HCEC 1CT (cell line): ENCODE results near the gene SP110.
A peak's percentile ranks its signal among the peaks of the same experiment; 100 is the strongest.

Source experiments
- DNase-seq: peaks from one replicate; pipeline ENCODE4 v3.0.0-alpha.2; 2017

Gene SP110

GRCh38 chr2:230166557-230167170 lies 53.1 kb downstream of the SP110 start:
- no peak for DNase-seq

DNA sequence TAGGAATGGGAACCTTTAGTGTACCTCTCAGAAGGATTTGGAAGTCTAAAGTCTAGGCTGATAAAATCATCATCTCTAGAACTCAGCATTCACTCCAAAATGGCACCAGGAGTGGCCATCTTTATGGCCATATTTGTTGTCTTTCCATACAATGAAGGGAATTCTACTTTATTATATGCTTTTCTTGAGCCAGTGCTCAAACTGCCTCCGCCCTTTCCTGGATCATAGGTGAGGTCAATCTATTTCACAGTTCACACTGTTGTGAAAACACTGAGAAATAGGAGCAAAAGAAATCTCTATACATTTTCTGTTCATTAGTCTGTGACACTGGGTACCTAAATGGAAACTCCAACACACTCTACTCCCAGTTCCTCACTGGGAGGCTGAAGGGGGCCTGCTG lies 55.6 kb downstream of the SP110 start:
- DNase-seq = no peak

GRCh38 chr2:230162981-230163380 lies 56.8 kb downstream of the SP110 start:
- DNase-seq = no peak

GRCh38 chr2:230161184-230161583 lies 58.6 kb downstream of the SP110 start:
- peak; percentile 30 for DNase-seq

DNA sequence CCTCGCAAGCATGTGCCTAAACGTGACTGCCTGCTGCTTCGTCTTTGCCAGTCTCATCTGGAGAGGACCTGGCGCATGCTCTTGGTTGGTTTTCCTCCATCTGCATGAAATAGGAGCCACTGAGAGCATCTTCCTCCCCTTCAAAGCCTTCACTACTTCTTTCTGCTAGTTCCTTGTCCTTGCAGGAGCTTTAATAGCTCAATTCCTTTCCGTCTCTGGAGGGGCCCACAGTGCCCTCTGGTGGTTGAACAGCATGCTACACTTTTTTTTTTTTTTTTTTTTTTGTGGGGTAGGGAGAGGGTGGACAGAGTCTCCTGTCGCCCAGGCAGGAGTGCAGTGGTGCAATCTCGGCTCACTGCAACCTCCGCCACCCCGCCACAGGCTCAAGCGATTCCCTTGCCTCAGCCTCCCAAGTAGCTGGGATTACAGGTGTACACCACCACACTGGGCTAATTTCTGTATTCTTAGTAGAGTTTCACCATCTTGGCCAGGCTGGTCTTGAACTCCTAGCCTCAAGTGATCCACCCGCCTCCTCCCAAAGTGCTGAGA lies 59.6 kb downstream of the SP110 start:
- DNase-seq = peak; percentile 32

- no peak for DNase-seq
Observed at GRCh38 chr2:230158468-230158867, 61.3 kb downstream of the SP110 start.

DNA sequence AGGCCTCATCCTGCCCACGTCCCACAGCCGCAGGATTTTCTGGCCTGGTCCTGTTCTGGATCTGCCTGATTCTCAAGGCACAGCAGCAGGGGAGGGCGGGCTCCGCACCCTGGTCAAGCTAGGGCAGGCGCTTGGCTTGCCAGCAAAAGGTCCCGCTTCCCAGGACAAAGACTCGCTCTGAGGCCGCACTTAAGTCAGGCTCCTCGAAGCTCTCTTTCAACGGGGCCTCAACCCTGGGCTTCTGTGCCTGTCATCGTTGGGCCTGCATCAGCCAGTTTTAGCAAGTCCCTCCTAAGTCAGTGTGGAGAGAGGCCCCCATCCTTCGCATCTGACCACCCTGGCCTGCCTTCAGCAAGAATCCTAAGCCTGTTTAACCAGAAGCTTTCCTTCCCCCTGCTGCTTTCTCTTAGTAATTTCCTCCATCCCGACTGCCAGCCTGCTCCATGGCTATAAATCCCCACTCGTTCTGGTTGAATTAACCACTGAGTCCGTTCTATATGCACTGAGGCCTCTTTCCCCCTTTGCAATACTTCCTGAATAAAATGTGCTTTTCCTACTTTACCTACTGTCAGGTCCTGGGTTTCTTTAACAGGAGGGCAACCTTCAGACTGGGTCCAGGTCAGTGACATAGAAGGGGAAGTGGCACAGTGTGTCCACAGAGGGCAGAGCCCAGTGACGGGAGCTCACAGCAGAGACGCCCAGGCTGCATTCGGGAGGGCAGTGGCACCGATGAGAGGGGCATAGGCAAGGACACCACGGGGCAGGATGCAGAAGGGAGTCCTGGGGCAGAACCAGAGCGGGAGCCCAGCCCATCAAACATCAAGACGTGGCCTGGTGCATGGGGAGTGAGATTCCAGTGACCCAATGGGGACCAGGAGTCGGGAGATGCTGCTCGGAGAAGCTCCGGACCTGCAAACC lies 62.7 kb downstream of the SP110 start:
- no peak for DNase-seq

- DNase-seq = no peak
Observed at GRCh38 chr2:230155359-230155758, 64.4 kb downstream of the SP110 start.

DNA sequence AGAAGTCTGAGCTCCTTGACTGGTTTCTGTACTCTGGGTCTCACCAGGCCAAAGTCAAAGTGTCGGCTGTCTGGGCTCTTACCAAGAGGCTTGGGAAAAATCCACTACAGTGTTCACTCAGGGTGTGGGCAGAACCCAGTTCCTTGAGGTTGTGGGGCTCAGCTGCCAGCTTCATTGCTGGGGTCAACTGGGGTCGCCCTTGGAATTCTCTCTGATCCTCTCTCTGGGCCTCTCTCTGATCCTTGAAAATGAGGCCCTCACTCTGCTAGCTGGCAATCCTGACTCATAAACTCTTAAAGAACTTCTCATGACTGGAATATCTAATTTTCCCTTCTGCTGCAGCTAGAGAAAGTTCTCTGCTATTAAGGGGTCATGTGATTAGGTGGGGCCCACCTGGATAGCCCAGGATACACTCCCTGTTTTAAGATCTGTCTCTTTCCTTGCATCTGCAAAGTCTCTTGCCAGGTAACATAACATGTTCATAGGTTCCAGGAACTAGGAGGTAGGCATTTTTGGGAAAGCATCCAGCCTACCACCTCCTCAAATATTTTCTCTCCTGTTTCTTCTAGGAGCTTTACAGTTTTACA lies 66.3 kb downstream of the SP110 start:
- DNase-seq = no peak

GRCh38 chr2:230152334-230152733 lies 67.5 kb downstream of the SP110 start:
- no peak for DNase-seq

GRCh38 chr2:230144355-230144754 lies 75.4 kb downstream of the SP110 start:
- DNase-seq = no peak

GRCh38 chr2:230140667-230141066 lies 79.1 kb downstream of the SP110 start:
- DNase-seq = no peak

DNA sequence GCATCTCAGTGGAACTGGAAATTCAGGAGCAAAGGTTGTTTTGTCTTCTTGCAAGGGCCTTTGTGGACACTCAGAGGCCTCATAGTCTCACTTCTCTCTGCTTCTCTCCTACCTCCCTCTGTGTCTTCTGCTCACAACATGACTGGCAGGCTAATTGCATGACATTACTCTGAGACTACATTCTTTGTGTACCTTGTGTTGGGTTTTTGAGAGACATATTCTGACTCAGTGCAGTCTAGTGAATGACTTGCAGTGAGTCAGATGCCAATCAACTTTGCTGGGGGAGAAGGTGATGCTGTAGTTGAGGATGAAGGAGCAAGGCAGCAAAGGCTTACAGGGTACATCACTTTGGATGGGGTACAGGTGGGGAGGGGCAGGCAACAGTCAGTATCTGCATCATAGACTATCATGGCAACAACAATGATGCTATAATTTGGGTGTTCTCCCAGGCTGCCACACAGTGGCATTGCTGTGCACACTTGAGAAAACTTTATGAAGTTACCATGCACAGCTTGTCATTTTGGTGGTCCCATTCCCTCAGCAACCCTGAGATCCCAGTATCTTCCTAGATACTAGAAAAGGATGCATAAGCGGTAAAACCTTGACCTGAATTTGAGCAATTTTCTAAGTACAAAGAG lies 81.8 kb downstream of the SP110 start:
- DNase-seq = peak; percentile 66

GRCh38 chr2:230135130-230135525 lies 84.7 kb downstream of the SP110 start:
- DNase-seq = no peak

DNA sequence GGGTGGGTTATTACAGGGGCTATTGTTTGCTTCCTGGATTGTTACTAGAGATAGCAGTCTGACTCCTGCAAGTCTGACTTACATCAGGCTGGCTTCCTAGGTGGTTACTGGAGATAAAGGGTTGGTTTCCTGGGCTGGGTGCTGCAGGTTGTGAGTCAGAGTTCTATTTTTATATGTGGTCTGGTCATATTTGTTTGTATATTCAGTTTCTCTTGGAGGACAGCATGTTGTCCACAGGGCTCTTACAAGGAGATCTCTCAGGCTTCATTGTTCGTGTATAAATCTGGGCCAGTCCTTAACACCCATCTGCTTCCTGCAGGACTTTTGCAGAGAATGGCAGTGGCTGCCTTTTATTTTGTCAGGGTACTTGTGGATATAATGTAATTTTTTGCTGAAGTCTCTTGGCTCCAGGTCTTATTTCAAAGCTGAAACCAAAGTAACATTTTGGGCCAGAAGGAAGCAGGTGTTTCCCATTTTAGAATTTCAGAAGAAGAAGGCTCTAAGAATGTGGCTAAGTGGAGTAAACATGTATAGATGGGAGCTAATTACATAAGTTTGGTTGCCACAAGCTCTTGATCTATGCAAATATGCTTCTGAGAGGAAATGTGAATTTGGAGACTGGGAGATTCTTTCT lies 85.2 kb downstream of the SP110 start:
- DNase-seq = peak; percentile 88

DNA sequence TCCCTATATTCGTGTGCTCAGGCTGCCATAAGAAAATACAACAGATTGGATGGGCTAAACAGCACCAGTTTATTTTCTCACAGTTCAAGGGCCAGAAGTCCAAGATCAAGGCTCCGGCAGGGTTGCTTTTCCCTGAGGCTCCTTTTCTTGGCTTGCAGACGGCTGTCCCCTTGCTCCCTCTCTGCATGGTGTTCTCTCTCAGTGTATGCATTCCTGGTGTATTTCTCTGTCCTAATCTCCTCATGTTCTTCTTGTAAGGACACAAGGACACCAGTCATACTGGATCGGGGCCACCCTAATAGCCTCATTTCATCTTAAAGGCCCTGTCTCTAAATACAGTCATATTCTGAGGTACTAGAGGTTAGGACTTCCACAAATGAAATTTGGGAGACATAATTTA lies 88.4 kb downstream of the SP110 start:
- DNase-seq = no peak

GRCh38 chr2:230130668-230131364 lies 89.0 kb downstream of the SP110 start:
- DNase-seq = peak; percentile 95

DNA sequence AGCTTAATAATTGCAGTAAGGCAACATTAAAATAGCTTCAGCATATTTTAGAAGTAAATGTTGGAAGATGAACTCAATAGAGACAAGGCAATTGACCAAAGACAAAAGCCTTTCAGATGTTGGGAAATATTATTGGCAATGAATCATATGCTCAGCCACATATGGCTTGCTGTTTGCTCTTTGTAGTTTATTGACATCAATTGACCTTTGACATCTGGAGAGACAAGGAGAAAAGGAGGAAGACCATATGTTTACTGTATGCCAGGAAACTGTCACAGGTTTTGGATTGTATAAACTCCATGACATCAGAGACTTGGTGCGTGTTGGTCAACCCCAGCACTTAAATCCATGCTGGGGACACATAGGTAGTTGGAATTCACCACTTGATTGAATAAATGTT lies 90.4 kb downstream of the SP110 start:
- DNase-seq = peak; percentile 52

DNA sequence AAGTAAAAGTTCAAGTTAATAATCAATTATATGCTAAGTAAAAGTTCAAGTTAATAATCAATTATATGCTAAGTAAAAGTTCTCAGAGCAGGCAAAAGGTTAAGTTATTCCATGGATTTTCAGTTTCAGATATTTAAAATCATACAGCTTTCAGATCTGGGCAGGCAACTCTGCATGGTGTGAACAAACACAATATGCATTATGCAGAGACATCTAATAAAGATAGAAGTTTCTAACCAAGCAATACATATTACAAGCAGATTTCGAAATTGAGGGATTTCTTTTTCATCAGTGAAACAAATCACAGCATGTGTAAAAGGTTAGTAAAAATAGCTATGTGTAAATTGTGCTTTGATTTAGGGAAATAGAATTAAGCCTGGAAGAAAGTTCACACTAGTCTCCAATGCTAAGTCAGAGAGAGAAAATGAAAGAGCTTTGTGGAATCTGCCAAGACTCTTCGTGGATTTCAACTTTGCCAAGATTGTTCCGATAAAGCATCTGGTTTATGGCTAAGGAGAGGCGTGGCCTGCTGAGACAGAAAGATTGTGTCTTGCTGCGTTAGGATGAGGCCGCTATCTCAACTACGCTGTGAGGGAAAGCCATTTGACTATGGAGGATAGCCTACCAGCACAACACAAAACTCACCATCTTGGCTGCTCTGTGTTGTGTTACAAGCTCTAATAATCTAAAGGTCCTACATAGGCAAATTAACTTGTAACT lies 91.0 kb downstream of the SP110 start:
- DNase-seq = peak; percentile 12

DNA sequence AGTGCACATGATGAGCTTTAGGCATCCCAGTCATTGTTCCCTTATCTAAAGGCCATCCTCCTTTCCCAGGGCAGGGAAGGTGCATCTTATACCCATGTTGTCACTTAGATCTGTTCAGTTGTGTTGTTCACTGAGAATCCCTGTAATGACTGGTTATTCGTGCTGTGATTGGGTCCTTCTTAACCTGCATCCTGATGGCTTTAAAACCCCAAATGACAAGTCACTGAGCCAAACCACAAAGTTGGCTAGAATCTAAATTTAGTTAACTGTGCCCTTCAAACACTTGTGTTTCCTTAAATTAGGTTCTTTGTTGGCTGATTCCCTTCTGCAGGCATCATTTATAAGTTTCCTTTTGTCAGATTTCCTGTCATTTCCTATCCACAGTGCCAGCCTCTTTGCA lies 92.6 kb downstream of the SP110 start:
- no peak for DNase-seq

GRCh38 chr2:230124757-230125431 lies 94.9 kb downstream of the SP110 start:
- no peak for DNase-seq
